Measurements from ENCODE around the gene GRM7.
A peak's percentile ranks its signal among the peaks of the same experiment; 100 is the strongest.

GRM7 gene

GRCh38 chr3:7720649-7721297, 859.9 kb downstream of the GRM7 start:
- DNase-seq (ENCODE audit: low spot score) = no peak

GRCh38 chr3:7721869-7722268, 861.0 kb downstream of the GRM7 start:
- no peak for DNase-seq (ENCODE audit: low spot score)

- DNase-seq (ENCODE audit: low spot score) = no peak
Measured at GRCh38 chr3:7728566-7729519, 867.9 kb downstream of the GRM7 start.

GRCh38 chr3:7733933-7734332, 873.0 kb downstream of the GRM7 start:
- DNase-seq (ENCODE audit: low spot score) = no peak

- no peak for DNase-seq (ENCODE audit: low spot score)
Measured at GRCh38 chr3:7734456-7734855, 873.5 kb downstream of the GRM7 start.

GRCh38 chr3:7737263-7737662, 876.3 kb downstream of the GRM7 start:
- no peak for DNase-seq (ENCODE audit: low spot score)

- DNase-seq (ENCODE audit: low spot score) = no peak
Measured at GRCh38 chr3:7739754-7740153, 878.8 kb downstream of the GRM7 start.

GRCh38 chr3:7740458-7740857, 879.5 kb downstream of the GRM7 start:
- no peak for DNase-seq (ENCODE audit: low spot score)

GRCh38 chr3:7744850-7745249, 883.9 kb downstream of the GRM7 start:
- no peak for DNase-seq (ENCODE audit: low spot score)

GRCh38 chr3:7745711-7746110, 884.8 kb downstream of the GRM7 start:
- no peak for DNase-seq (ENCODE audit: low spot score)

GRCh38 chr3:7749931-7750695, 889.2 kb downstream of the GRM7 start:
- DNase-seq (ENCODE audit: low spot score) = no peak

- peak; percentile 37 for DNase-seq (ENCODE audit: low spot score)
Measured at GRCh38 chr3:7752005-7752404, 891.1 kb downstream of the GRM7 start.

GRCh38 chr3:7754653-7755441, 893.9 kb downstream of the GRM7 start:
- DNase-seq (ENCODE audit: low spot score) = no peak

- no peak for DNase-seq (ENCODE audit: low spot score)
Measured at GRCh38 chr3:7759630-7760029, 898.7 kb downstream of the GRM7 start.

- DNase-seq (ENCODE audit: low spot score) = no peak
Measured at GRCh38 chr3:7760718-7761117, 899.8 kb downstream of the GRM7 start.

GRCh38 chr3:7764115-7764514, 903.2 kb downstream of the GRM7 start:
- DNase-seq (ENCODE audit: low spot score) = no peak

- DNase-seq (ENCODE audit: low spot score) = no peak
Measured at GRCh38 chr3:7766530-7766929, 905.6 kb downstream of the GRM7 start.

- DNase-seq (ENCODE audit: low spot score) = no peak
Measured at GRCh38 chr3:7779331-7779730, 918.4 kb downstream of the GRM7 start.

GRCh38 chr3:7781395-7781794, 920.5 kb downstream of the GRM7 start:
- no peak for DNase-seq (ENCODE audit: low spot score)

- DNase-seq (ENCODE audit: low spot score) = peak; percentile 12
Measured at GRCh38 chr3:7787871-7788828, 927.2 kb downstream of the GRM7 start.

- DNase-seq (ENCODE audit: low spot score) = peak; percentile 26
Measured at GRCh38 chr3:7788881-7789280, 928.0 kb downstream of the GRM7 start.

All from iPS-NIHi11 (cell line).